HEK293 (cell line): ENCODE data around the gene MTA3.

Source experiments
- CTCF ChIA-PET: fragments of 350-600 bp; formaldehyde crosslinking; extraction: SDS; loops from one replicate; lab custom pipeline; 2021; ENCODE audit warnings: antibody characterized with exemption; lab: Yijun Ruan, JAX
- POLR2A ChIA-PET: fragments of 300-600 bp; formaldehyde crosslinking; extraction: SDS; loops from one replicate; lab custom pipeline; 2020; ENCODE audit warnings: antibody characterized with exemption, inconsistent platforms; lab: Yijun Ruan, JAX
- H3K27ac ChIP-seq: fragments of 200-500 bp; sonication (Bioruptor generic); 2 replicates; pipeline ENCODE4 v1.5.1; 2014; ENCODE audit warnings: low read depth, low read length, control low read depth, inconsistent platforms; ENCODE audit errors: extremely low read depth
- H3K36me3 ChIP-seq, 2 experiments: fragments of 200-500 bp in 1 of 2; sonication (Bioruptor generic) in 1 of 2; 1 replicate in 1 of 2; 2 replicates in 1 of 2; pipeline ENCODE4 v1.5.1; 2014 to 2017; ENCODE audit warnings: inconsistent platforms in 2 of 2, low read length in 2 of 2; ENCODE audit not compliant: control insufficient read depth in 2 of 2, insufficient read depth in 1 of 2
- H3K4me1 ChIP-seq: fragments of 200-500 bp; sonication (Bioruptor generic); 2 replicates; pipeline ENCODE4 v1.5.1; 2014; ENCODE audit warnings: mild to moderate bottlenecking, low read length, inconsistent platforms; ENCODE audit not compliant: control insufficient read depth, insufficient read depth
- H3K4me3 ChIP-seq: 2 replicates; pipeline ENCODE4 v1.5.1; 2011; ENCODE audit warnings: low read depth, mild to moderate bottlenecking, control low read depth, low read length, moderate library complexity
- H3K9me3 ChIP-seq: fragments of 200-500 bp; sonication (Bioruptor generic); 2 replicates; pipeline ENCODE4 v1.5.1; 2014; ENCODE audit warnings: low read depth, low read length, inconsistent platforms; ENCODE audit not compliant: control insufficient read depth, insufficient read depth
- SALL2 ChIP-seq: fragments of 450-650 bp; formaldehyde crosslinking; IDR thresholded peaks from 2 replicates; pipeline ENCODE4 v1.5.0; 2017; ENCODE audit warnings: missing biosample characterization, mild to moderate bottlenecking, missing genetic modification characterization, borderline replicate concordance
- SP2 ChIP-seq: fragments of 450-650 bp; formaldehyde crosslinking; IDR thresholded peaks from 2 replicates; pipeline ENCODE4 v1.5.1; 2016; ENCODE audit warnings: missing biosample characterization, missing genetic modification characterization
- ZNF132 ChIP-seq: fragments of 450-650 bp; formaldehyde crosslinking; IDR thresholded peaks from 2 replicates; pipeline ENCODE4 v1.5.1; 2017; ENCODE audit warnings: missing biosample characterization, missing genetic modification characterization, borderline replicate concordance
- ZNF239 ChIP-seq: fragments of 450-650 bp; formaldehyde crosslinking; IDR thresholded peaks from 2 replicates; pipeline ENCODE4 v1.5.1; 2016; ENCODE audit warnings: missing biosample characterization, missing genetic modification characterization
- ZNF341 ChIP-seq: fragments of 450-650 bp; formaldehyde crosslinking; IDR thresholded peaks from 2 replicates; pipeline ENCODE4; 2016; ENCODE audit warnings: low read depth, missing biosample characterization, missing genetic modification characterization
- ZNF416 ChIP-seq: fragments of 450-650 bp; formaldehyde crosslinking; IDR thresholded peaks from 2 replicates; pipeline ENCODE4 v1.5.1; 2016; ENCODE audit warnings: missing biosample characterization, missing genetic modification characterization
- ZNF433 ChIP-seq: fragments of 450-650 bp; formaldehyde crosslinking; IDR thresholded peaks from 2 replicates; pipeline ENCODE4 v1.5.1; 2016; ENCODE audit warnings: missing biosample characterization, missing genetic modification characterization, low read depth
- ZNF548 ChIP-seq: fragments of 450-650 bp; formaldehyde crosslinking; IDR thresholded peaks from 2 replicates; pipeline ENCODE4 v1.5.1; 2016; ENCODE audit warnings: missing biosample characterization, missing genetic modification characterization
- ZNF561 ChIP-seq: fragments of 450-650 bp; IDR thresholded peaks from 2 replicates; pipeline ENCODE4 v1.5.1; 2018; ENCODE audit warnings: missing biosample characterization, missing genetic modification characterization, borderline replicate concordance
- ZNF571 ChIP-seq: fragments of 450-650 bp; formaldehyde crosslinking; IDR thresholded peaks from 2 replicates; pipeline ENCODE4 v1.5.0; 2017; ENCODE audit warnings: missing biosample characterization, missing genetic modification characterization
- ZNF621 ChIP-seq: fragments of 450-650 bp; formaldehyde crosslinking; IDR thresholded peaks from 2 replicates; pipeline ENCODE4 v1.5.1; 2017; ENCODE audit warnings: missing biosample characterization, missing genetic modification characterization
- ZNF677 ChIP-seq: fragments of 450-650 bp; IDR thresholded peaks from 2 replicates; pipeline ENCODE4 v1.5.0; 2018; ENCODE audit warnings: missing biosample characterization, mild to moderate bottlenecking, missing genetic modification characterization, moderate library complexity
- ZNF776 ChIP-seq: fragments of 450-650 bp; formaldehyde crosslinking; IDR thresholded peaks from 2 replicates; pipeline ENCODE4 v1.5.0; 2017; ENCODE audit warnings: missing biosample characterization, missing genetic modification characterization, borderline replicate concordance
- ZNF791 ChIP-seq: fragments of 450-650 bp; formaldehyde crosslinking; IDR thresholded peaks from 2 replicates; pipeline ENCODE4 v1.5.1; 2016; ENCODE audit warnings: missing biosample characterization, missing genetic modification characterization
- ZNF837 ChIP-seq: fragments of 450-650 bp; formaldehyde crosslinking; IDR thresholded peaks from 2 replicates; pipeline ENCODE4 v1.5.1; 2016; ENCODE audit warnings: missing biosample characterization, missing genetic modification characterization
- ZSCAN16 ChIP-seq: fragments of 450-650 bp; formaldehyde crosslinking; IDR thresholded peaks from 2 replicates; pipeline ENCODE4 v1.5.1; 2016; ENCODE audit warnings: missing biosample characterization, missing genetic modification characterization
- TF ChIP-seq, protein P1 (sequence below): fragments of 450-650 bp; formaldehyde crosslinking; IDR thresholded peaks from 2 replicates; pipeline ENCODE4 v1.5.1; 2016; ENCODE audit warnings: missing biosample characterization, missing genetic modification characterization
- TF ChIP-seq, protein P2 (sequence below): fragments of 450-650 bp; formaldehyde crosslinking; IDR thresholded peaks from 2 replicates; pipeline ENCODE4 v1.5.1; 2016; ENCODE audit warnings: missing biosample characterization, missing genetic modification characterization
- TF ChIP-seq, protein P3 (sequence below): fragments of 450-650 bp; formaldehyde crosslinking; IDR thresholded peaks from 2 replicates; pipeline ENCODE4 v1.5.1; 2017; ENCODE audit warnings: missing biosample characterization, missing genetic modification characterization

Gene MTA3

DNA sequence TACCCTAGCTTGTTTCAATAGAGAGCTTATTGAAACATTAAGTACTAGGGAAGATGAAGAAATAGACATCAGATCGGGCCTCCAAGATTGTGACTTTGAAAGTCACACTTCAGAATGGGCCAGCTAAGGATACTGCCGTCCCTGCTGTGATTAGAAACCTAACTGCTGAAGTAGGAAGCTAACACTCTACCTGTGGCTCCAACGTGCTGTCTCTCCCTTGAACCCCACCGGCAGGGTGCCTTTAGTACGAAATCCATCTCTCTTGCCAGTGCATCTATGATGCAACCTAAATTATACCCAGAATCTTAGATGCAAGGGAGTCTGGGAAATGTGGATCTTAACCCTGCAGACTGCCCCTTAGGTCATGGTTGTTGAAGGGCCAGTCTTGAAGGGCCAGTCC, 116.9 kb downstream of the MTA3 start:
- H3K36me3 ChIP-seq, result peaks cover 14 to 25% of the 10 kb centered on the region in 2 experiments
- CTCF ChIA-PET, result interaction anchor here (0.7 kb wide), 1 partner anchor 41 kb away, joined by 3 read pairs; no protein-coding TSS in a partner anchor
- H3K4me1 ChIP-seq, result no peaks in the 10 kb centered on the region
- H3K9me3 ChIP-seq, result no peaks in the 10 kb centered on the region
- POLR2A ChIA-PET, result no interaction called here
- no peak overlapping the region for H3K4me3 ChIP-seq
- TF ChIP-seq, protein P1, sequence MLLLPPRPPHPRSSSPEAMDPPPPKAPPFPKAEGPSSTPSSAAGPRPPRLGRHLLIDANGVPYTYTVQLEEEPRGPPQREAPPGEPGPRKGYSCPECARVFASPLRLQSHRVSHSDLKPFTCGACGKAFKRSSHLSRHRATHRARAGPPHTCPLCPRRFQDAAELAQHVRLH (tag by site-specific recombination), result no peak
- TF ChIP-seq ZNF341 (tag by site-specific recombination), result no peak
- TF ChIP-seq, protein P2, sequence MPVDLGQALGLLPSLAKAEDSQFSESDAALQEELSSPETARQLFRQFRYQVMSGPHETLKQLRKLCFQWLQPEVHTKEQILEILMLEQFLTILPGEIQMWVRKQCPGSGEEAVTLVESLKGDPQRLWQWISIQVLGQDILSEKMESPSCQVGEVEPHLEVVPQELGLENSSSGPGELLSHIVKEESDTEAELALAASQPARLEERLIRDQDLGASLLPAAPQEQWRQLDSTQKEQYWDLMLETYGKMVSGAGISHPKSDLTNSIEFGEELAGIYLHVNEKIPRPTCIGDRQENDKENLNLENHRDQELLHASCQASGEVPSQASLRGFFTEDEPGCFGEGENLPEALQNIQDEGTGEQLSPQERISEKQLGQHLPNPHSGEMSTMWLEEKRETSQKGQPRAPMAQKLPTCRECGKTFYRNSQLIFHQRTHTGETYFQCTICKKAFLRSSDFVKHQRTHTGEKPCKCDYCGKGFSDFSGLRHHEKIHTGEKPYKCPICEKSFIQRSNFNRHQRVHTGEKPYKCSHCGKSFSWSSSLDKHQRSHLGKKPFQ (tag by site-specific recombination), result no peak
- TF ChIP-seq ZNF791 (tag by site-specific recombination), result no peak
- TF ChIP-seq, all 188 proteins: peak for 0
- H3K27ac ChIP-seq, result no peak overlapping the region

DNA sequence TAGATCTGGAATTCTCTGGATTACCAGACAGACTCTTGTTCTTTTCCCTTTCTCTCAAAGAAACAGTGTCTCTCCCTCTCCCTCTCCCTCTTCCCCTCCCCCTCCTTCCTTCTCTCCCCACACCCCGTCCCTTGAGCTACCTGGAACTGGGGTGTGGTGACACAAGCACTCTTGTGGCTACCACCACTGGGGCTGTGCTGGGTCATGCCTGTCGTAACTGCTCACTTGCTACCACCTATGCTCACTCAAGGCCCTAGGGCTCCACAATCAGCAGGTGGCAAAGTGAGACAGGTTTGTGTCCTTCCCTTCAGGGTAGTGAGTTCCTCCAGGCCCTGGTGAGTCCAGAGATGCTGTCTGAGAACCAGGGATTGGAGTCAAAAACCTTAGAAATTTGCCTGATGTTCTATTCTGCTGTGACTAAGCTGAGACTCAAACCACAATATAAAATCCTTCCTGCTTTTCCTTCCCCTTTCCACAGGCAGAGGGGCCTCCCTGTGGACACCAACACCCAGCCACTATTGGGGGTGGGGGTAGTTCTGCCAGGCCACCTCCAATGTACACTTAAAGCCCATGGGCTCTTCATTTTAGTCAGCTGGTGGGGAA, 124.7 kb downstream of the MTA3 start:
- H3K4me1 ChIP-seq, result no peaks in the 10 kb centered on the region
- H3K4me3 ChIP-seq, result no peak overlapping the region
- H3K9me3 ChIP-seq, result no peaks in the 10 kb centered on the region
- ChIA-PET POLR2A (interaction anchor here (0.6 kb wide), 1 partner anchor 76 kb away, joined by 5 read pairs; no protein-coding TSS in a partner anchor), CTCF (no interaction called here)
- no peak overlapping the region for H3K27ac ChIP-seq
- H3K36me3 ChIP-seq, result peaks cover 5 to 11% of the 10 kb centered on the region in 2 experiments
- TF ChIP-seq ZSCAN16 (tag by site-specific recombination) (no peak), SALL2 (tag by site-specific recombination) (no peak), ZNF776 (tag by site-specific recombination) (no peak), ZNF677 (no peak), ZNF416 (tag by site-specific recombination) (no peak), ZNF132 (tag by site-specific recombination) (no peak), ZNF433 (no peak), ZNF571 (tag by site-specific recombination) (no peak), ZNF341 (tag by site-specific recombination) (no peak), ZNF561 (no peak), ZNF239 (no peak), ZNF837 (no peak), ZNF548 (no peak), ZNF621 (tag by site-specific recombination) (no peak), SP2 (tag by site-specific recombination) (no peak)
- TF ChIP-seq, protein P3, sequence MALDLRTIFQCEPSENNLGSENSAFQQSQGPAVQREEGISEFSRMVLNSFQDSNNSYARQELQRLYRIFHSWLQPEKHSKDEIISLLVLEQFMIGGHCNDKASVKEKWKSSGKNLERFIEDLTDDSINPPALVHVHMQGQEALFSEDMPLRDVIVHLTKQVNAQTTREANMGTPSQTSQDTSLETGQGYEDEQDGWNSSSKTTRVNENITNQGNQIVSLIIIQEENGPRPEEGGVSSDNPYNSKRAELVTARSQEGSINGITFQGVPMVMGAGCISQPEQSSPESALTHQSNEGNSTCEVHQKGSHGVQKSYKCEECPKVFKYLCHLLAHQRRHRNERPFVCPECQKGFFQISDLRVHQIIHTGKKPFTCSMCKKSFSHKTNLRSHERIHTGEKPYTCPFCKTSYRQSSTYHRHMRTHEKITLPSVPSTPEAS (tag by site-specific recombination), result no peak
- TF ChIP-seq, all 188 proteins: peak for 0
